ENCODE measurements around the gene SPATA20.

GRCh38 chr17:50498021-50498874 is 48.7 kb upstream of the SPATA20 start:
- TF ChIP-seq, protein P1, sequence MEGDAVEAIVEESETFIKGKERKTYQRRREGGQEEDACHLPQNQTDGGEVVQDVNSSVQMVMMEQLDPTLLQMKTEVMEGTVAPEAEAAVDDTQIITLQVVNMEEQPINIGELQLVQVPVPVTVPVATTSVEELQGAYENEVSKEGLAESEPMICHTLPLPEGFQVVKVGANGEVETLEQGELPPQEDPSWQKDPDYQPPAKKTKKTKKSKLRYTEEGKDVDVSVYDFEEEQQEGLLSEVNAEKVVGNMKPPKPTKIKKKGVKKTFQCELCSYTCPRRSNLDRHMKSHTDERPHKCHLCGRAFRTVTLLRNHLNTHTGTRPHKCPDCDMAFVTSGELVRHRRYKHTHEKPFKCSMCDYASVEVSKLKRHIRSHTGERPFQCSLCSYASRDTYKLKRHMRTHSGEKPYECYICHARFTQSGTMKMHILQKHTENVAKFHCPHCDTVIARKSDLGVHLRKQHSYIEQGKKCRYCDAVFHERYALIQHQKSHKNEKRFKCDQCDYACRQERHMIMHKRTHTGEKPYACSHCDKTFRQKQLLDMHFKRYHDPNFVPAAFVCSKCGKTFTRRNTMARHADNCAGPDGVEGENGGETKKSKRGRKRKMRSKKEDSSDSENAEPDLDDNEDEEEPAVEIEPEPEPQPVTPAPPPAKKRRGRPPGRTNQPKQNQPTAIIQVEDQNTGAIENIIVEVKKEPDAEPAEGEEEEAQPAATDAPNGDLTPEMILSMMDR (IDR thresholded peaks at IDR 0.05) = no peak
- TF ChIP-seq POLR2A (IDR thresholded peaks at IDR 0.05) (no peak), POLR2AphosphoS5 (IDR thresholded peaks at IDR 0.05) (no peak), EP300 (IDR thresholded peaks at IDR 0.05; ENCODE audit: low read depth) (no peak)
